Mesenchymal stem cell (in vitro differentiated cells and primary cell): ENCODE measurements around the gene SDC1. TPM values are rescaled to one million over a fixed set of nuclear protein-coding genes. Genes with fewer than 3 reads are reported as not detected.
"Not testable (repeated sequence)": the region's sequence is repeated elsewhere in the genome, so short reads cannot be mapped to it uniquely, and the experiment has no call there.

Experiments
- DNase-seq: peaks from one replicate; pipeline ENCODE4 v3.0.0-alpha.2; 2013
- H2AFZ ChIP-seq: one replicate; pipeline ENCODE4 v1.6.1; 2013; ENCODE audit warnings: low read depth, mild to moderate bottlenecking, control low read depth, inconsistent platforms, low read length, moderate library complexity
- H2AK5ac ChIP-seq: 2 replicates; pipeline ENCODE4 v1.6.1; 2013; ENCODE audit warnings: low read length, moderate library complexity, mild to moderate bottlenecking, inconsistent platforms; ENCODE audit not compliant: severe bottlenecking
- H2BK120ac ChIP-seq: one replicate; pipeline ENCODE4 v1.6.1; 2013; ENCODE audit warnings: low read depth, mild to moderate bottlenecking, inconsistent platforms, low read length, moderate library complexity
- H2BK12ac ChIP-seq, 2 experiments: one replicate each; pipeline ENCODE4 v1.6.1; 2013; ENCODE audit warnings: inconsistent platforms in 2 of 2, low read length in 2 of 2, mild to moderate bottlenecking in 2 of 2, moderate library complexity in 2 of 2, control low read depth in 1 of 2
- H2BK15ac ChIP-seq: one replicate; pipeline ENCODE4 v1.6.1; 2013; ENCODE audit warnings: mild to moderate bottlenecking, low read depth, inconsistent platforms; ENCODE audit not compliant: poor library complexity, severe bottlenecking
- H2BK5ac ChIP-seq: 2 replicates; pipeline ENCODE4 v1.6.1; 2013; ENCODE audit warnings: low read depth, mild to moderate bottlenecking, low read length, control low read depth, inconsistent platforms; ENCODE audit not compliant: poor library complexity, severe bottlenecking
- H3K14ac ChIP-seq, 2 experiments: one replicate each; pipeline ENCODE4 v1.6.1; 2013; ENCODE audit warnings: inconsistent platforms in 2 of 2, low read length in 2 of 2, control low read depth in 1 of 2, mild to moderate bottlenecking in 1 of 2, moderate library complexity in 1 of 2
- H3K18ac ChIP-seq, 2 experiments: one replicate each; pipeline ENCODE4 v1.6.1; 2013; ENCODE audit warnings: inconsistent platforms in 2 of 2, low read length in 2 of 2, control low read depth in 1 of 2, low read depth in 1 of 2, mild to moderate bottlenecking in 1 of 2
- H3K23ac ChIP-seq, 2 experiments: one replicate each; pipeline ENCODE4 v1.6.1; 2013; ENCODE audit warnings: inconsistent platforms in 2 of 2, low read length in 2 of 2, mild to moderate bottlenecking in 2 of 2, moderate library complexity in 2 of 2, control low read depth in 1 of 2
- H3K27ac ChIP-seq: 2 replicates; pipeline ENCODE4 v1.5.1; 2013; ENCODE audit warnings: mild to moderate bottlenecking, moderate library complexity, low read length, control low read depth, inconsistent platforms; ENCODE audit not compliant: poor library complexity, severe bottlenecking
- H3K27me3 ChIP-seq, 2 experiments: 2 replicates each; pipeline versions ENCODE4 v1.6.1 to v1.7.0; 2013; ENCODE audit warnings: low read length in 2 of 2, mild to moderate bottlenecking in 2 of 2, moderate library complexity in 2 of 2, control low read depth in 1 of 2, inconsistent platforms in 1 of 2; ENCODE audit not compliant: control insufficient read depth in 1 of 2, insufficient read depth in 1 of 2
- H3K36me3 ChIP-seq, 2 experiments: 2 replicates each; pipeline versions ENCODE4 v1.6.1 to v1.7.0; 2013; ENCODE audit warnings: low read length in 2 of 2, control low read depth in 1 of 2, inconsistent platforms in 1 of 2, low read depth in 1 of 2, mild to moderate bottlenecking in 1 of 2; ENCODE audit not compliant: insufficient read depth in 2 of 2, control insufficient read depth in 1 of 2
- H3K4ac ChIP-seq, 2 experiments: one replicate each; pipeline ENCODE4 v1.6.1; 2013; ENCODE audit warnings: inconsistent platforms in 2 of 2, low read length in 2 of 2, mild to moderate bottlenecking in 2 of 2, moderate library complexity in 2 of 2, control low read depth in 1 of 2, low read depth in 1 of 2
- H3K4me1 ChIP-seq: 2 replicates; pipeline ENCODE4 v1.6.1; 2013; ENCODE audit warnings: low read depth, low read length, control low read depth; ENCODE audit not compliant: control insufficient read depth, insufficient read depth
- H3K4me2 ChIP-seq: 2 replicates; pipeline ENCODE4 v1.6.1; 2013; ENCODE audit warnings: low read length, mild to moderate bottlenecking, inconsistent platforms; ENCODE audit not compliant: poor library complexity, severe bottlenecking
- H3K4me3 ChIP-seq, 2 experiments: 2 replicates each; pipeline versions ENCODE4 v1.5.1 to v1.7.0; 2013; ENCODE audit warnings: low read length in 2 of 2, mild to moderate bottlenecking in 2 of 2, control low read depth in 1 of 2, low read depth in 1 of 2; ENCODE audit not compliant: insufficient read depth in 1 of 2
- H3K79me1 ChIP-seq: replicated peaks from 2 replicates; pipeline ENCODE4 v1.6.1; 2013; ENCODE audit warnings: mild to moderate bottlenecking, control low read depth, low read length, inconsistent platforms; ENCODE audit not compliant: poor library complexity, severe bottlenecking
- H3K9ac ChIP-seq: 2 replicates; pipeline ENCODE4 v1.7.0; 2013; ENCODE audit warnings: mild to moderate bottlenecking, low read length, moderate library complexity
- H3K9me3 ChIP-seq: 2 replicates; pipeline ENCODE4 v1.7.0; 2013; ENCODE audit warnings: mild to moderate bottlenecking, low read length; ENCODE audit not compliant: control insufficient read depth
- H4K8ac ChIP-seq: one replicate; pipeline ENCODE4 v1.6.1; 2013; ENCODE audit warnings: inconsistent platforms, mild to moderate bottlenecking, low read length, moderate library complexity
- H4K91ac ChIP-seq: one replicate; pipeline ENCODE4 v1.6.1; 2013; ENCODE audit warnings: mild to moderate bottlenecking, low read length, inconsistent platforms
- WGBS: methylation state at CpG from one replicate; pipeline ENCODE4 v1.1.7; 2013; ENCODE audit warnings: mixed read lengths; 5-methylcytosine and 5-hydroxymethylcytosine counted together
- polyA plus RNA-seq, 2 experiments: library from polyadenylated mRNA; stranded (reverse); fragments of 200-250 nt; gene quantifications; one replicate each; pipeline ENCODE4 v1.2.3, GENCODE V29; 2013

Gene SDC1
- 8.4 TPM for polyA plus RNA-seq (2013, experiment 1 of 2)
- 6.9 TPM for polyA plus RNA-seq (2013, experiment 2 of 2)

DNA sequence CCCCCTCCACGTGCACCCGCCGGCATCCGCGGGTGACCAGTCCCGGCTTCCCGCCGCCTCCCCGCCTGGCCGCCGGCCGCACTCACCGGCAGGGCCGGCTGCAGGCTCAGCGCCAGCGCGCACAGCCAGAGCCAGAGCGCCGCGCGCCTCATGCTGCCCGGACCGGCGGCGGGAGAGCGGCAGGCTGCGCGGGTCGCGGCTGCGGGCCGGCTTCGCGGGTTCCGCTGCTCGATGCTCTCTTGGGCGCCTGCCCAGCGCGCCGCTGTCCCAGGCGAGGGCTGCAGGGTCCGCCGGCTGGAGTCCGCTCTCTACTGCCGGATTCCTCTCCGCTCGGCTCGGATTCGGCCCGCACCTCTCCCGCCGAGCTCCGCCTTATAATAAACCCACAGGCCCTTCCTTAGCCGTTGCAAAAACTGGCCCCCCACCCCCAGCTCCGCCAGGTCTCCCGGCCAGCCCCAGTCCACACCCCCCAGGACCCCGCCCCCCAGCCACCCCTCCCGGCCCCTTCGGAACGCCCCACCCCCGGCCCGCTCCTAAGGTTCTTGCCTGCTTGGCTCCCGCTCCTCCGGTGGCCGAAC lies at the start of gene SDC1:
Gene SDC1, minus strand, starts transcription at position 415 of the 578 bp plus-strand sequence. Its CDS starts 263 bp downstream, at position 152.
- peak within 1 kb of the TSS; percentile 10 for H2AK5ac ChIP-seq
- H2BK5ac ChIP-seq: peak within 1 kb of the TSS; percentile 76
- no peaks in the 10 kb centered on the region for H3K36me3 ChIP-seq
- no peaks in the 10 kb centered on the region for H3K79me1 ChIP-seq
- H3K4me3 ChIP-seq: peak within 1 kb of the TSS; percentile 80 to 87
- H3K23ac ChIP-seq: peak within 1 kb of the TSS in 1 of 2 experiments; percentile 61
- peak within 1 kb of the TSS; percentile 94 for H3K4me2 ChIP-seq
- 1% methylated on average over 37 of the region's 65 CpGs for WGBS
- no peaks in the 10 kb centered on the region for H3K27me3 ChIP-seq
- peak within 1 kb of the TSS; percentile 57 to 93 for H3K4ac ChIP-seq
- H2BK120ac ChIP-seq: peak within 1 kb of the TSS; percentile 74
- peak within 1 kb of the TSS; percentile 70 for H3K27ac ChIP-seq
- H3K9me3 ChIP-seq: no peaks in the 10 kb centered on the region
- H3K18ac ChIP-seq: peak within 1 kb of the TSS; percentile 72 to 78
- no peak within 1 kb of the TSS for H3K14ac ChIP-seq
- peak within 1 kb of the TSS; percentile 64 for H2BK15ac ChIP-seq
- H4K91ac ChIP-seq: peak within 1 kb of the TSS; percentile 46
- H3K9ac ChIP-seq: peak within 1 kb of the TSS; percentile 89
- peak within 1 kb of the TSS in 1 of 2 experiments; percentile 16 for H2BK12ac ChIP-seq
- peak within 1 kb of the TSS; percentile 81 for H4K8ac ChIP-seq
- peak within 1 kb of the TSS; percentile 80 for H2AFZ ChIP-seq
- H3K4me1 ChIP-seq: peaks cover 28% of the 10 kb centered on the region
- peak; percentile 58 for DNase-seq

- Histone ChIP-seq H3K4me1 (no peaks in the 10 kb centered on the region), H2AK5ac (no peak overlapping the region), H3K14ac (no peak overlapping the region), H3K4me3 (no peak overlapping the region), H2BK120ac (no peak overlapping the region), H3K79me1 (peaks cover 2% of the 10 kb centered on the region), H3K18ac (no peak overlapping the region), H3K23ac (no peak overlapping the region), H3K36me3 (peaks cover 6 to 66% of the 10 kb centered on the region in 2 experiments), H2BK5ac (no peak overlapping the region), H3K4ac (no peak overlapping the region), H3K4me2 (no peak overlapping the region), H2AFZ (no peak overlapping the region), H2BK15ac (no peak overlapping the region), H2BK12ac (no peak overlapping the region), H3K27me3 (no peaks in the 10 kb centered on the region), H3K9ac (no peak overlapping the region), H4K8ac (no peak overlapping the region), H3K27ac (no peak overlapping the region), H4K91ac (no peak overlapping the region), H3K9me3 (no peaks in the 10 kb centered on the region)
- 94% methylated on average over 4 of the region's 4 CpGs for WGBS
- DNase-seq: no peak
These were observed 48.1 kb upstream of the SDC1 start for GRCh38 chr2:20273042-20273441.

GRCh38 chr2:20268317-20268716 lies 43.4 kb upstream of the SDC1 start:
- H3K27me3 ChIP-seq, H3K14ac ChIP-seq, H3K4me3 ChIP-seq, H3K4ac ChIP-seq, H3K4me2 ChIP-seq, H3K79me1 ChIP-seq, H4K8ac ChIP-seq, H2AK5ac ChIP-seq, H2AFZ ChIP-seq, H3K27ac ChIP-seq, DNase-seq, H3K23ac ChIP-seq, H2BK120ac ChIP-seq, H3K9me3 ChIP-seq, H2BK5ac ChIP-seq, H2BK15ac ChIP-seq, H3K9ac ChIP-seq, H3K4me1 ChIP-seq, H4K91ac ChIP-seq, H2BK12ac ChIP-seq, H3K18ac ChIP-seq: not testable (repeated sequence)
- 100% methylated on average over 3 of the region's 6 CpGs for WGBS
- H3K36me3 ChIP-seq: peaks cover 9 to 52% of the 10 kb centered on the region in 2 experiments

GRCh38 chr2:20267529-20267928 lies 42.6 kb upstream of the SDC1 start:
- Histone ChIP-seq H4K91ac (no peak overlapping the region), H2BK12ac (no peak overlapping the region), H3K36me3 (peaks cover 9 to 55% of the 10 kb centered on the region in 2 experiments), H2BK5ac (no peak overlapping the region), H2AK5ac (no peak overlapping the region), H2BK120ac (no peak overlapping the region), H4K8ac (no peak overlapping the region), H3K4me1 (no peaks in the 10 kb centered on the region), H3K4me2 (no peak overlapping the region), H3K4me3 (no peak overlapping the region), H3K9me3 (no peaks in the 10 kb centered on the region), H3K79me1 (peaks cover 6% of the 10 kb centered on the region), H3K9ac (no peak overlapping the region), H3K23ac (no peak overlapping the region), H3K27ac (no peak overlapping the region), H3K14ac (no peak overlapping the region), H2AFZ (no peak overlapping the region), H3K27me3 (no peaks in the 10 kb centered on the region), H3K4ac (no peak overlapping the region), H2BK15ac (no peak overlapping the region), H3K18ac (no peak overlapping the region)
- WGBS: 77% methylated on average over 1 of the region's 2 CpGs
- DNase-seq: no peak
